Measurements from ENCODE around the gene AK6. TPM values are rescaled to one million over a fixed set of nuclear protein-coding genes. Genes with fewer than 3 reads are reported as not detected.

Gene AK6
- total RNA-seq, 1 donor from 2014 or later = 30.8 TPM

GRCh38 chr5:69359699-69360098 is 9.6 kb downstream of the AK6 start:
- no peaks in the 10 kb centered on the region for H3K9me3 Mint-ChIP-seq
- H3K27ac Mint-ChIP-seq = no peak overlapping the region
- TF ChIP-seq CTCF (conservative IDR thresholded peaks at IDR 0.05) = no peak
- H3K4me3 Mint-ChIP-seq = no peak overlapping the region
- peaks cover 21% of the 10 kb centered on the region for H3K36me3 Mint-ChIP-seq
- no peaks in the 10 kb centered on the region for H3K4me1 Mint-ChIP-seq (ENCODE audit: unreplicated experiment)
- no peak for DNase-seq (ENCODE audit: extremely low spot score, unreplicated experiment)
- no peaks in the 10 kb centered on the region for H3K27me3 Mint-ChIP-seq

- TF ChIP-seq CTCF (conservative IDR thresholded peaks at IDR 0.05) = no peak
- H3K27me3 Mint-ChIP-seq = no peaks in the 10 kb centered on the region
- H3K4me3 Mint-ChIP-seq = no peak overlapping the region
Observed at GRCh38 chr5:69350664-69351063, 18.7 kb downstream of the AK6 start.

GRCh38 chr5:69343083-69343482 is 26.2 kb downstream of the AK6 start:
- Mint-ChIP-seq H3K4me3 (no peak overlapping the region), H3K9me3 (peaks cover 4% of the 10 kb centered on the region), H3K27ac (no peak overlapping the region), H3K4me1 (ENCODE audit: unreplicated experiment) (no peaks in the 10 kb centered on the region), H3K27me3 (no peaks in the 10 kb centered on the region), H3K36me3 (no peaks in the 10 kb centered on the region)
- no peak for TF ChIP-seq CTCF (conservative IDR thresholded peaks at IDR 0.05)
- DNase-seq (ENCODE audit: extremely low spot score, unreplicated experiment) = no peak

More at GRCh38 chr5:69350664-69351063, 18.7 kb downstream of the AK6 start:
- H3K27ac Mint-ChIP-seq = no peak overlapping the region
- H3K4me1 Mint-ChIP-seq (ENCODE audit: unreplicated experiment) = no peaks in the 10 kb centered on the region
- H3K36me3 Mint-ChIP-seq = peaks cover 30% of the 10 kb centered on the region
- no peak for DNase-seq (ENCODE audit: extremely low spot score, unreplicated experiment)
- no peaks in the 10 kb centered on the region for H3K9me3 Mint-ChIP-seq

- Mint-ChIP-seq H3K27ac (no peak overlapping the region), H3K27me3 (no peaks in the 10 kb centered on the region), H3K36me3 (no peaks in the 10 kb centered on the region), H3K4me3 (no peak overlapping the region), H3K4me1 (ENCODE audit: unreplicated experiment) (no peaks in the 10 kb centered on the region), H3K9me3 (peaks cover 4% of the 10 kb centered on the region)
- DNase-seq (ENCODE audit: extremely low spot score, unreplicated experiment) = no peak
- no peak for TF ChIP-seq CTCF (conservative IDR thresholded peaks at IDR 0.05)
Observed at GRCh38 chr5:69341520-69342161, 27.7 kb downstream of the AK6 start.

- Mint-ChIP-seq H3K36me3 (no peaks in the 10 kb centered on the region), H3K27me3 (peaks cover 2% of the 10 kb centered on the region), H3K27ac (no peak overlapping the region), H3K9me3 (no peaks in the 10 kb centered on the region), H3K4me3 (no peak overlapping the region), H3K4me1 (ENCODE audit: unreplicated experiment) (peaks cover 12% of the 10 kb centered on the region)
- no peak for TF ChIP-seq CTCF (conservative IDR thresholded peaks at IDR 0.05)
- no peak for DNase-seq (ENCODE audit: extremely low spot score, unreplicated experiment)
Observed at GRCh38 chr5:69335341-69335935, 33.9 kb downstream of the AK6 start.
